Islet of Langerhans (tissue), 1 donor: Measurements from ENCODE around the gene ARHGAP22.

Experiments used
- FAIRE-seq: peaks from one replicate; lab custom pipeline; 2011; peaks lifted over from hg19 to GRCh38; lab: Jason Lieb, UNC

ARHGAP22 gene

DNA sequence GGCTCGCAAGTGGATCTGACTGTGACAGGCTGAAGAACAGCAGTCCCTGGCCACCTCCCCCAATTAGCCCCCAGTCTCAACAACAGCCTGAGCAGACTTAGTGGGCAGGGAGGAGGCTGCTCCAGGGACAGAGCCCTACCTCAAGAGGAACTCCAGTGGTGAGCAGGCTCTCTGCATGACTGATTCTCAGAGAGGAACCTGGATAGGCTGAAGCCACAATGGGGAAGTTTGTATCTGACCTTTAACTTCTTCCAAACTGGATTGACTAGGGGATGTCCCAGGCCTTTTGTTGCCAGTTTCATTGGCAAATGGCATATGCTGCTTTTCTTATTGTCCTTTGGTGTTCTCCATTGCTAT is 93.0 kb downstream of the ARHGAP22 start:
- no peak for FAIRE-seq

DNA sequence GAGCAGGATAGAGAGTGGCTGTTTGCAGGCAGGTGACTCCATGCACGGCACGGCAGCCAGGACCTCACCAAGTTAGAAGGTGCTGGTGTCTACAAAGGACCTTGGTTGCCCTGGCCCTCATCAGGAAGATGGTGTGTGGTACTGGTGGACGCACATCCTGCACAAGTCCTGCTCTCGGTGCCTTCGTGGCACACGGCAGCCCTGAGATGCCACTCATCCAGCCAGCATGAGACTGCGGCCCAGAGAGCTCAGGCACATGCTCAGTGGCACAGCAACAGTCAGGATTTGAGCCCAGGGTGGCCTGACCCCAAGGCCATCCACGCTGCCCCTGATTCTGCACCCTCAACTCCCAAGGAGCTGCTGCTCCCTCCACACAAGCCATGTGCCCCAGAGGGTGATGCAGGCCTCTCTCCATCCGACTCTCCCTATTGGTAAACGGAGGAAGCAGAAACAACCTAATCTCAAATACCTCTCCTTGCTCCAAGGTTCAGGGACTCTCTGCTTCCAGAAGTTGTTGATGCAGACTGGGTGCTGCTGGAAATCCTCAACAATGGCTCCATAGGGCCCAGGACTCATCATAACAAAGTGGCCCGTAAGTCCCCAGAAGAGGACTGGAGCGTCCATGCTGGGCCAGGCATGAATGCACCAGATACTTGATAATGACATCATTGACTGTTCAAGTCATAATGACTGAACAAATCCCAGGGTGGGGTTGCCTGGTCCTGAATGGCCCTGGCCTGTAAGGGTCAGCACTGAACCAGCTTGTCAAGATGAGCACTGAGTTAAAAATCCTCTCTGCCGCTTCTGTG is 93.6 kb downstream of the ARHGAP22 start:
- no peak for FAIRE-seq

DNA sequence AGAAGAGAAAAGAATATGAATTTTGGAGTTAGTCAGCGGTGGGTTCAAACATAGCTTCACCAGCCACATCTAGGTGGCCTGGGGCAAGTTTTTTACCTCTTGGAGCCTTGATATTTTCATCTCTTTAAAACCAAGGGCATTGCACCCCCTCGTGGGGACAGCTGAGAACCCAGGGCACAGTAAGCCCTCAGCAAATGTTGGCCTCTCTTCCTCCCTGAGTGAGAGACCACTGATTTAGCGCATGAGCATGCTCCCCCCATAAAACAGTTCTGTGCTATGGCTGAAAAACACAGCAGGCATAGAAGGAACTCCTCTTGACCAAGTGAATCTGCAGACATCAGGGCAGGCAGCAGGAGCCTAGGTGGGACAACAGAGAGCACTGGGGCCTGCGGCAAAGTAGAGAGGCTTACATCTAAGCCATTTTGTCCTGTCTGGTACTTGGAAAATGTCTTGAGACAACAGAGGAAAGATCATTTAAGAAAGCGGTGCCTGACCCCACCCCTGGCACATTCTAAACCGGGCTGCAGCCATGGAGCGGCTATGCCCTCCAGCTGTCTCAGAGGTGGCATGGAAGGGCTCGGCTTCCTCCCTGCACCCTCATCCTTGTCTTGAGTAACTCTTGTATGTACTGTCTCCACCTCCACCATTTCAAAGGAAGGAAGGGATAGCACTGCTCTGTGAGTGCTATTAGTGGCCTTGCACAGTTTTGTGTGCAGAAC is 94.7 kb downstream of the ARHGAP22 start:
- FAIRE-seq, result no peak

DNA sequence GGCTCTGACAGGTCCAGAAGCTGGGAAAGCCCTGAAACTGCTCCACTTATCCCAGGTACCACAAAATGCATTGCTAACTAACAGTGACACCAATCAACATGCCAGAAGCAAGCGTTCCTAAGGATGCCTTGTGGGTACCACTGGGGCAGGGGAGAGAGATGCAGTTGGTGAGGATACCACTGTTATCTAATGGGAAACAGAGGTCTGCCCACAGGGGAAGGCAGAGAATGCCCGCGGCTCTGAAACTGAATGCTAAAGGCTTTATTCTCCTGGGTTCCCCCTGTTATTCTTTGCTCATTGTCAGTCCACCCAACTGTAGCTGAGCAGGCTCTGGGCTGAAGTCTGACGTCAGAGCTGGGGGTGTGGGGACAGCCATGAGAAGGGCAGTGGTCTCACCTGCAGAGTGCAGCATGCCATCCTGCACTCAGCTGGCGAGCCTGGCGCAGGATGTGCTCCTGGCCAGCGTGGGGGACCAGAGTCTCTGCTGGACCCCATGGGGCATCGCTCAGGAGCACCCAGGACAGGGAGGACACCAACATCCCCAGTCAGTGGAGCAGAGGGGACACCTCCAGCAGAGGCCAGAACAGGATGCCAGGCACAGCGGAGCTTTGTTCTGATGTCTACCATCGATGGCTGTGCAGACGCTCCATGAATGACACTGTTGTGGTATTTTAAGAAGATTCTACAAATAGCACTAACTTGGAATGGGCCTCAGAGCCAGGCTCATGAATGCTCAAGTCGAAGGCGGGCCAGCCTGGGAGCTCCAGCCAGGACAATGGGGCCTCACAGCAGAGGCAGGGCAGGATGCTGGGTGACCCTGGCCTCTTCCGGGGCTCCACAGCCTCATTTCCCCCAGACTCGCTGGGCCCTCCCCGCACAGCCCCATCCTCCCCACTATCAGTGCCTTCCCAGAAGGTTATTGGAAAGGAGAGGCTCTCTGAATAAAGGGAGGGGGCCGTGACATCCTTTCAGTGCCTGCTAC is 95.8 kb downstream of the ARHGAP22 start:
- FAIRE-seq, result no peak

DNA sequence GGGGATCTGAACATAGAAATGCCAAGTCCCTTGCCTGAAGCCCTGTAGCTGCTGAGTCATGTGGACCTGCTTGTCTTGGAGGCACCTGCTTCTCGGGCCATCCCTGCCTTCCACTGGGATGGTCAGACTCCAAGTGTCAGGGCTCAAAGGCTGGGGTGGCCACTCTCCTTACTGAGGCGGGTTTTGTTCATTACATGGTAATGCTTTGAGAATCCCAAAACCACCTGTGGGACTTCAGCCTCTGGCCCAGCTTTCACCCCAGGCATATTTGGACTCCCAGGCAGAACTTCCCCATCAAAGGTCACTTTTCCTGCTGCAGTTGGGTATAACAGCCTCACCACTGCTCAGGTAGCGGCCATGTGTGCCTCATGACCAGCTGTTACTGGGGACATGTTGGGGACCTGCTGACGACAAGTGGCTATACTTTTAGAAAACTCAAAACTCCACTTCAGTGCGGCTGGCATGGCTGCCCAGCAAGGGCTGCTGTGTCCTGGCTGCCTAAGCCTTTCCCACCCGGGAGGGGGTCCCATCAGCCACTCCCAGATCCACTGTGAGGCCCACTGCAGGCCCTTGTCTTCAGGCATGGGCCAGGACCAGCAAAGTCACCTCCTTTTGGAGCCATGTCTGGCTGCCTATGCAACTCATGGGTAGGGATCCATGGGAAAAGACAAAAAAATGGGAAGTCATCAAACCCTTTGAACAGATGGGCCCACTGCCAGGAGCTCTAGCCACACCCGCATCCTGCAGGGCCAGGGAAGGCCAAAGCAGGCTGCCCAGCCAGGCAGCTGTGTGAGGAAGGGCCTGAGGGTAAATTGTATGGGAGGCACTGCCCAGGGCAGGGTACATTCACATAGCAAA is 96.7 kb downstream of the ARHGAP22 start:
- FAIRE-seq, result no peak

DNA sequence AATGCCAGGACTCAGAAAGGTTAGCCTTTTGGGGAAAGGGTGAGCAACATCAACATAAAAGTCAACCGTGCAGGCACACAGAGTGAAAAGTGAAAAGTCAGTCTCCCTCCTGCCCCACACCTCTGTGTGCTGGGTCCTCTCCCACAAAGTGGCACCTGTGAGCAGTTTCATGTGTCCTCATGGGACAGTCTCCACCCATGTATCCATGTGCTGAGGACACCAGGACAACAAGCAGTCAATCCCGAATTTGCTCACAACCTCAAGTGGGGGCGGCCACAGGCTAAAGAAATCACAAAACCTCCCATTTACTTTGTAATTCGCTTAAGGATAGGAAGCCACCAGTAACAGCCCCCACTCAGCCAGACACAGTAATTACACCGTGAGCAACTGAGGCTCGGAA is 97.4 kb downstream of the ARHGAP22 start:
- no peak for FAIRE-seq

DNA sequence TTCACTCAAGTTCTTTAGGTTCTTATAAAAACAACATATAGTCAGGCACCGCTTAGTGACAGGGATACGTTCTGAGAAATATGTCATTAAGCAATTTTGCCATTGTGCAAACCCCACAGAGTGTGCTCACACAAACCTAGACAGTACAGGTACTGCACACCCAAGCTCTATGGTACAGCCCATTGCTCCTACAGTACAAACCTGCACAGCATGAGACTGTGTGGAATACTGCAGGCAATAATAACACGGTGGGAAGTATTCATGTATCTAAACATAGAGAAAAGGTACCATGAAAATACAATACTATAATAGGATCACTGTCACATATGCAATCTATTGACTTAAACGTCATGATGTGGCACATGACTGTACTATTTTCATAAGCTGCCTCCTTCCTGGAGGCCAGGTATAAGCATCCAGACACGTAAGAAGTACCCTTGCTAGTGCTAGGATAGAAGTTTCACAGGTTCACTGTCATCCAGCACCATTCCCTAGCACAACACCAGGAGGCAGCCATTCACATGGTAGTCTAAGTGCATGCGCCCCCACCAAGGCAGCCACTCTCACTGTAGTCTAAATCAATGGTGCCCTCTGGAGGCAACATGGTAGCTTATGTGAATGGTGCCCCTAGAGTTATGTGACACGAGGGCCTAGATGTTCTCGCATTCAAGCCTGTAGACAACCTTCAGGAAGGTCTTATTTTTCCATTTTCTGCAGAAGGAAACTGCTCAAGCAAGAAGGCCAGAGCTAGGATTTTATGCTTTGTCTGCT is 98.5 kb downstream of the ARHGAP22 start:
- no peak for FAIRE-seq

DNA sequence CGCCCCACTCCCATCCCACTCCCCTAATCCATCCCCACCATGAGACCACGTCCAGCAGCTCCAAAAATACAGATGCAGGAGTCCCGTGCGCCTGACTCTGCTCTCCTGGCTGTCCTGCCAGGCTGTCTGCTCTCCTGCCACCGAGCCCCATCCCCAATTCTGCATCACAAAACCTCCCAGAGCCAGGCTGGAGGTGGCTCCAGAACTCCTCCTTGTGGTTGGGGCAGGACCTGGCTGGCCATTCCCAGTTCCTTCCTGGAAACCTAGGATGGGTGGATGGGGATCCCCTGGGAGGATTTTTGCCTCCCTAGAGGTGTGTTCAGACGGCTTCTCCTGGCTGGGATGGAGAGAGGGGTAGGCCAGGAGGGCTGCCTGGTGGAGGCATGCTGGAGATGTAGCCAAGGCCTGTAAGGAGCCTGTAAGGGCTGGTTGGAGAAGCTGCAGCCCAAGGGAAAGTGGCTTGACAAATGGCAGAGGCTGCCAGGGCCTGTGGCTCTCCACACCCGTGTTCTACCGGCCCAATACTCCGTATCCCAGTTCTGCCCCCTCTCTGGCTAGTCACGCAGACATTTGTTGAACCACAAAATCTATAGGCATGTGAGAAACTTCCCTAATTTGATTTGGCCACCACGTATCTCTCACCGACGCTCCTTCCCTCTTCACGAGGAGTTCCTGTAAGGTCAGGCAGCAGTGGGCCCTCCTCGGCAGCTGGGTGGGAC is 99.3 kb downstream of the ARHGAP22 start:
- FAIRE-seq, result no peak

DNA sequence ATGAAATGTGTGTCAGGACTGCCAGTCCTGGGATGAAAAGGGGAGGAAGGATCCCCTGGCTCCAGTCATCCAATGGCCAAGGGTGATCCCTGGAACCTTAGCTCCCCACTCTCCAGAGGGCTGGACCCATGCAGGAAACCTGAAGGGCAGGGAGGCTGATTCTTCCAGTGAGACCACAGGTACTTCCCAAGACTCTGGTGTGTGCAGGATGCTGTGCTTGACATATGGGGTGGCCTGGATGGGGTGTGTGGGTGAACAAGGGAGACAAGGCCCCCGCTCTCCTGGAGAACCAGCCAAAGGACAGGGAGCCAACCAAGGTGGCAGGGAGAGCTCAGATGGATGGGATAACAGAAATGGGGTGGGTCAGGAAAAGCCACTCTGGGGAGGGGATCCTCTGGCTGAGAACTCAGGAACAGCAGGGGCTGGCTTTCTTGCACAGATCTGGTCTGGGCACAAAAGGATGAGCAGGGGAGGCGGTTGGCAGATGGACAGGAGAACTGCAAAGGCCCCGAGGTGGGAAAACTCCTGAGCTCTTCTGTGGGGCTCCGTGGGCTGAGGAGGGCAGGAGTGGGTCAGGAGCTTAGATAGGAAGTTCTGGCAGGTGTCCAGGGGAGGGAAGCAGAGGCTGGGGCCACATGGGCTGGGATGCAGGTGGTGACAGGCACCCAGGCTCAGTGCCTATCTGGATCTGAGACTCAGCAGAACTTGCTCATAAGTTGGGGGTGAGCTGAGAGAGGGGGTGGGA is 100.6 kb downstream of the ARHGAP22 start:
- no peak for FAIRE-seq

DNA sequence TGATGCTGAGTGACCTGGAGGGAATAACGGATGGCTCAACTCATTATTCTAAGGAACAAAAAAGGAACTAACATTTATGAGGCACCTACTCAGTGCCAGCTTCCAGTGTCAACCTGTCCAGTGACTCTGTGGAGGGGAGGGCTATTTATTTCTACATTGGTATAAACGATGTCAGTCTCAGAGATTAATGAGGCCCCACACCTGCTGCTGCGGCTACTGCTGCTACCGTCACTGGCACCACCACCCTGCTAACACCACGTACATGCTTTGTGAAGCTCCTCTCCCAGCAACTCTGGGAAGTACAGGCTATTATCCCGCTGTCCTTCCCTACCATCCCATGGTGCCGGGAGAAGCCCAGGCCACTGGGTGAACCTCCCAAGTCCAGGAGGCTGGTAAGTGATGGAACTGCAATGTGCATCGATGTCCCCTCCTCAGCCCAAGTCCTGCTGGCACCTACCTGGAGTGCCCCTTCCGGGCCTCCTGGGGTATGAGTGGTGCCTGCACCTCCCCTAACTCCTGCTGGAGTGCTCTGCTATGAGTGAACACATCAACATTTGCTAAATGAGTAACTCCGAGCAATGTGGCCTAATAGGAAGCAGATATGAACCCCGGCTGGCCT is 101.5 kb downstream of the ARHGAP22 start:
- FAIRE-seq, result no peak

DNA sequence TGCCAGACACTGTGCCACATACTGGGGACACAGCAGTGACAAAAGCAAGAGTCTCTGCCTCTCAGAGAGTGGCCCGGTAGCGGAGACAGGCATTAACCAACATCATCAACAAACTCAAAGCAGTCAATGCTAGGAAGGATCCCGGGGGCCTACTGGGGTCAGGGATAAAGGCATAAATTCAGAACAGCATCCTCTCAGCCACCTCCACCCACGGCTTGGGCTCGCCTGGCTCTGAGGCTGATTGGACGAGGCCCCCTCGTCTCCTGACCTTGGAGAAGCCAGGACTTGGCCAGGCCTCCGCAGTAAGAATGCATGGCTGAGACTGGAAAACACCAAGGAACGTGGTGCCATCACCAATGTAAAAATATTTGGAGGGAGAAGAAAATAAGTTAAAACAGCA is 102.1 kb downstream of the ARHGAP22 start:
- no peak for FAIRE-seq

DNA sequence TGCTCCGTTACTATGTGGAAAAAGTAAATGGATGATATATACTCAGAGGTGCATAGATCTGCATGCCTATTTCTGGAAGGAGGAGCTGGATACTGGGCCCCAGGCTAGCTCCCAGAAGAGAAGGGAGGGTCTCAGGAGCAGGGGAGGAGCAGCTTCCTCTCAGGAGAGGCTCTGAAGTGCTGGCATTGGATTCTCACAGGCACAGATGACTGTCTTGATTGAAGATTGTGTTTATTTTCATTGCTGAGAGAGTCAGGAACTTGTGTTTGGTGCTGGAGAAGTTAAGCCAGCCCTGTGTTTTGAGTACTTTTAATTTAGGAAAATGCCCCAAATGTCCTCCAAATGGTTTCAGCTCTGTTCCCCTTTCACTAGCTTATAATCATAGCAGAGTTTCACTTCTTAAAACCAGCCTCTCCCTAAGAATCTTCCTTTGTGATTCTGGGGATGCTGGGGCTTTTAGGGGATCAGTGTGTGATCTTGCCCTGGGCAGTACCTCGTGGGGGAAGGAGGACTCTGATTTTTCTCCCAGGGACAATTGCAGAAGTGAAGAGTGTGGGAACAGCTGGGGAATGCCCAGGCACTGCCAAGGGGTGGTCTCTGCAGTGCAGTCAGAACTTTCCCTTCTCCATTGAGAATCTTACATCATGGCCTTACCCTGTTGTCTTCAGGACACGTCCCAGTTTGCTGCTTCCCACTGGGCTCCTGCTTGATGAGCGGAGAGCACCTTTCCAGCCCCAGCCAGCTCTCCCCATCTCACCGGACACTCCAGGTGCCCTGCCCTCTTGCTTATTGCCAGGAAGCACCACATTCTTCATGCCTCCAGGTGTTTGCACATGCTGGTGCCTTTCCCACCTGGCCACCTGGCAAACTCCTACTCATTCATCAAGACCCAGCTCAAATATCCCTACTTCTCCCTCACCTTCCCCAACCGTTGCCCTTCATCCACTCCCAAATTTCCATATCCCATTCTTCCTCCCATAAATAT is 102.8 kb downstream of the ARHGAP22 start:
- no peak for FAIRE-seq

DNA sequence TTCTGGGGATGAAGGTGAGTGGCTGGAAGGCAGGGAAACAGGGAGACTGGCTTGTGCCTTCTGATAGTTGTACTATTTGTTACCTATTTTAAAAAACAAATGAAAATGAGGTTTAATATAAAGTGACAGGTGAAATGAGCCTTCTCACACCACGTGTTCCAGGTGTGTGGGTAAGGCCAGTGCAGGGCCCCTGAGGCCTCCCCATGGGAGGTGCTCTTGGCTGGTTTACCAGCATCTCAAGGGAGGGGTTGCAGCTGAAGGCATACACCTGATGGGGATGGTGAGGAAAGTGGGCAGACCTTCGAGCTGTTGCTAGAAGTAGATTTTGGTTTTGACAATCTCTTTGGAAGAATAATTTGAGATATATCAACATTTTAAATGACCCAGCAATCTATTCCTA is 103.6 kb downstream of the ARHGAP22 start:
- no peak for FAIRE-seq

DNA sequence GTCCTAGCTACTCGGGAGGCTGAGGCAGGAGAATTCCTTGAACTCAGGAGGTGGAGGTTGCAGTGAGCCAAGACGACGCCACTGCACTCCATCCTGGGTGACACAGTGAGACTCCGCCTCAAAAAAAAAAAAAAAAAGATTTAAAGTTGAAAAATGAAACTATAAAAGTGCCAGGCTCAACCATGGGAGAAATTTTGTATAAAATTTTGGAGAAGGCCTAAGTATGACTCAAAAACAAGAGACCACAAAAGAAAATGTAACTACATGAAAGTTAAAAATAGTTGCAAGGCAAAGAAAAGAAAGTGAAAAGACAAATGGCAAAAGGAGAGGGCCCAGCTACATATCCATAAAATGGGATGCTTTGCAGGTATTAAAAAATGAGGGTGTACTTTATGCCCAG is 104.1 kb downstream of the ARHGAP22 start:
- FAIRE-seq, result no peak

DNA sequence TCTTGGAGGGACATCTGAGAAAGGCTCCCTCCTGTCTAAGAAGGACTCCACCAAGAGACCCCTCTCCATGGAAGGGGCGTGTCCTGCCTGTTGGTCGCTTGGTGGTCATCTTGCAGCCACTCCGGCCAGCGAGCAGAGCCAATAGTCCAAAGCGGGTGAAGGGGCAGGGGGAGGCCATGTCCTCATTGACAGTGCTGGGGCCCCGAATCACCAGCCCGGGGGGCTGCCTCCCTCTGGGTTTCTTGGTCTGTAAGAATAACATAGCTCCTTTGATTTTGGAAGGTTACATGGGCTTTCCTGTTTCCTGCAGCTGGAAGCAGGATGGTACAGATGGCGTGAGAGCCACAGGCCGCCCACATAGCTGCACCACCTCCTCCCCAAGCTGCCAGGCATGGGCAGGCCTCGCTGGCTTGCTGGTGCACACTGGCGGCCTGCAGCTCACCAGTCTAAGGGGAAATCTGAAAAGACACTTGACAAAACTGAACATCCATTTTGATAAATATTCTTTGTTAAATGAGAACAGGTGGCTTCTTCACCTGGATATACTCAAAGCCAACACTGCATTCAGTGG is 105.8 kb downstream of the ARHGAP22 start:
- no peak for FAIRE-seq

DNA sequence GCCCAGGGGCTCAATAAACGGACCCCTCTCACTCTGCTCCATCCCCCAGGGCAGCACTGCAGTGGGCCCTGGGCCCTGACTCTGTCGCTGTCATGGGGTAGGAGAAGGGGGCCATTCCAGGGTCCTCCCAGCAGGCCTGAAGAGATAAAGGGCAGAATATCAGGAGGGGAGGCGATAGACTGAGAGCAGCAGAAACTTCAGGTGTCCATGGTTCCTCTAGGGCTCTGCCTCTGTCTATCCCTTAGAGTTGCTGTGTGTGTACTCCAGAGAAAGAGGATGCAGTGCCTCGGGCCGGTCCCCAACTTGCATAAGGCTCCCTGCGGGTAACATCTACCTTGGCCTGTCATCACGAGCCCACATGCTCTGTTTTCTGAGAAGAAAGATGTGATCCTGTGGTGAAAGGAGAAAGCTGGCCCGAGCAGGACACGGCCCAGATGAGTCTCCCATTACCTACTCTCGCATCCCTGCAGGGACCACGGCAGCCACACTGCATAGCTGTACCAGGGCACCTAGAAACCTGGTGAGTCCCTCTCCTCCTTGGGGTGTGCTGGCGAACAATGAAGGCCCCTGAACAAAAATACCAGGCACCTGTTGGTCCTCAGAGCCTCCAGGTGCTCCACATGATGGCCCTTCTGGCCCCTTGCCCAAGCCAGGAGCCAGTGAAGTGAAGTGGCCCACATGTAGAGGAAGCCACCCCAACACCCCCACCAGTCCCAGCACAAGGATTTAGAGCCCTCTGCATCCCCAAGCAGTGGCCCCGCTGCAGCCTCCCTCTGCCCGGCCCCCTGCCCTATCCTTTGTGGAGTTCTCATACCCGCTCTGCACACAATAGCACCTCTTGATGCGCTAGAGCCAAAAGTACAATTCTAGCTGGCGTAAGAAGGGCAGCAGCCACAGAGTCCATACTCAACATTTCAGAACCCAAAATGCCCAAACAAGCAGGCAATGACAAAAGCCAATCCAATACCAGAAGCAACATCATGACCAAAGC is 106.8 kb downstream of the ARHGAP22 start:
- FAIRE-seq, result no peak
